ENCODE results near the gene TP53. TPM values are rescaled to one million over a fixed set of nuclear protein-coding genes. Genes with fewer than 3 reads are reported as not detected.
"Not testable (repeated sequence)": the region's sequence is repeated elsewhere in the genome, so short reads cannot be mapped to it uniquely, and the experiment has no call there.

The TP53 gene
- total and polyA plus RNA-seq, 4 donors = 12.1 to 36.8 (median 24.8) TPM

- Histone ChIP-seq H3K36me3 (ENCODE audit: control insufficient read depth, insufficient read depth, low read length) (peaks cover 12% of the 10 kb centered on the region), H3K4me1 (ENCODE audit: control insufficient read depth, insufficient read depth, low read length) (peaks cover 17% of the 10 kb centered on the region)
- 96% methylated on average over 13 of the region's 16 CpGs for WGBS (ENCODE audit: insufficient coverage)
- not testable (repeated sequence) for H3K27ac ChIP-seq (ENCODE audit: low read depth, low read length); DNase-seq (ENCODE audit: low read depth in 4 of 6, low spot score in 6 of 6); H3K4me3 ChIP-seq (ENCODE audit: low read depth, low read length); H3K27me3 ChIP-seq (ENCODE audit: control insufficient read depth, insufficient read depth, low read length); H3K9me3 ChIP-seq (ENCODE audit: control insufficient read depth, insufficient read depth, low read length)
Observed at GRCh38 chr17:7625749-7626148, 61.5 kb downstream of the TP53 start.

GRCh38 chr17:7623661-7624060 is 63.6 kb downstream of the TP53 start:
- DNase-seq (ENCODE audit: low read depth in 4 of 6, low spot score in 6 of 6) = no peak
- 100% methylated on average over 1 of the region's 5 CpGs for WGBS (ENCODE audit: insufficient coverage)

GRCh38 chr17:7620835-7621234 is 66.5 kb downstream of the TP53 start:
- H3K36me3 ChIP-seq (ENCODE audit: control insufficient read depth, insufficient read depth, low read length) = peaks cover 4% of the 10 kb centered on the region
- 100% methylated on average over 4 of the region's 8 CpGs for WGBS (ENCODE audit: insufficient coverage)

More at GRCh38 chr17:7623661-7624060, 63.6 kb downstream of the TP53 start:
- Histone ChIP-seq H3K4me3 (ENCODE audit: low read depth, low read length) (no peak overlapping the region), H3K9me3 (ENCODE audit: control insufficient read depth, insufficient read depth, low read length) (no peaks in the 10 kb centered on the region), H3K4me1 (ENCODE audit: control insufficient read depth, insufficient read depth, low read length) (peaks cover 17% of the 10 kb centered on the region), H3K27me3 (ENCODE audit: control insufficient read depth, insufficient read depth, low read length) (no peaks in the 10 kb centered on the region), H3K36me3 (ENCODE audit: control insufficient read depth, insufficient read depth, low read length) (peaks cover 12% of the 10 kb centered on the region), H3K27ac (ENCODE audit: low read depth, low read length) (no peak overlapping the region)

GRCh38 chr17:7618608-7619007 is 68.7 kb downstream of the TP53 start:
- Histone ChIP-seq H3K36me3 (ENCODE audit: control insufficient read depth, insufficient read depth, low read length) (no peaks in the 10 kb centered on the region), H3K27me3 (ENCODE audit: control insufficient read depth, insufficient read depth, low read length) (no peaks in the 10 kb centered on the region), H3K4me1 (ENCODE audit: control insufficient read depth, insufficient read depth, low read length) (peaks cover 4% of the 10 kb centered on the region), H3K9me3 (ENCODE audit: control insufficient read depth, insufficient read depth, low read length) (no peaks in the 10 kb centered on the region), H3K27ac (ENCODE audit: low read depth, low read length) (no peak overlapping the region), H3K4me3 (ENCODE audit: low read depth, low read length) (no peak overlapping the region)
- DNase-seq (ENCODE audit: low read depth in 4 of 6, low spot score in 6 of 6) = no peak
- 88% methylated on average over 2 of the region's 5 CpGs for WGBS (ENCODE audit: insufficient coverage)

More at GRCh38 chr17:7620835-7621234, 66.5 kb downstream of the TP53 start:
- DNase-seq (ENCODE audit: low read depth in 4 of 6, low spot score in 6 of 6) = no peak
- H3K4me3 ChIP-seq (ENCODE audit: low read depth, low read length) = no peak overlapping the region
- no peaks in the 10 kb centered on the region for H3K27me3 ChIP-seq (ENCODE audit: control insufficient read depth, insufficient read depth, low read length)
- H3K4me1 ChIP-seq (ENCODE audit: control insufficient read depth, insufficient read depth, low read length) = no peaks in the 10 kb centered on the region
- no peak overlapping the region for H3K27ac ChIP-seq (ENCODE audit: low read depth, low read length)
- no peaks in the 10 kb centered on the region for H3K9me3 ChIP-seq (ENCODE audit: control insufficient read depth, insufficient read depth, low read length)

Other genes starting within 250 kb of the TP53 start
- 10 to 100 TPM; 11.2 to 25.7 TPM for gene FGF11, start 248.0 kb downstream of the TP53 start, total RNA-seq
- 10 to 100 TPM; 32.8 to 42.2 TPM for gene FGF11, start 248.0 kb downstream of the TP53 start, polyA plus RNA-seq (ENCODE audit: insufficient read length in 2 of 2)
- 10 to 100 TPM; 19.1 to 25.9 TPM for gene CHRNB1, start 242.4 kb downstream of the TP53 start, total RNA-seq
- 10 to 100 TPM; 20.9 TPM for gene CHRNB1, start 242.4 kb downstream of the TP53 start, polyA plus RNA-seq (ENCODE audit: insufficient read length in 2 of 2)
- 10 to 100 TPM; 19.8 to 32.6 TPM for gene ZBTB4, start 207.9 kb downstream of the TP53 start, total RNA-seq
- 10 to 100 TPM; 59.6 to 60.6 TPM for gene ZBTB4, start 207.9 kb downstream of the TP53 start, polyA plus RNA-seq (ENCODE audit: insufficient read length in 2 of 2)
- not detected for gene SLC35G6, start 206.0 kb downstream of the TP53 start, total RNA-seq
- gene SLC35G6, start 206.0 kb downstream of the TP53 start, polyA plus RNA-seq (ENCODE audit: insufficient read length in 2 of 2) = 1 to 10 TPM in 1 of 2 donors, under 1 TPM in 1; 0.40 to 1.4 TPM
- 10 to 100 TPM; 50.3 to 61.9 TPM for gene POLR2A, start 203.1 kb downstream of the TP53 start, total RNA-seq
- gene POLR2A, start 203.1 kb downstream of the TP53 start, polyA plus RNA-seq (ENCODE audit: insufficient read length in 2 of 2) = 10 to 100 TPM; 90.9 to 92.7 TPM
- gene TNFSF12, start 138.4 kb downstream of the TP53 start, total RNA-seq = 10 to 100 TPM in 1 of 2 donors, 1 to 10 TPM in 1; 5.6 to 15.5 TPM
- 10 to 100 TPM; 23.5 to 31.4 TPM for gene TNFSF12, start 138.4 kb downstream of the TP53 start, polyA plus RNA-seq (ENCODE audit: insufficient read length in 2 of 2)
- 1 to 10 TPM; 1.8 to 4.9 TPM for gene TNFSF13, start 128.7 kb downstream of the TP53 start, total RNA-seq
- gene TNFSF13, start 128.7 kb downstream of the TP53 start, polyA plus RNA-seq (ENCODE audit: insufficient read length in 2 of 2) = 1 to 10 TPM; 4.2 to 4.5 TPM
- gene SENP3, start 125.6 kb downstream of the TP53 start, total RNA-seq = 10 to 100 TPM; 50.1 to 71.5 TPM
- 10 to 100 TPM; 64.2 TPM for gene SENP3, start 125.6 kb downstream of the TP53 start, polyA plus RNA-seq (ENCODE audit: insufficient read length in 2 of 2)
- gene CD68, start 107.9 kb downstream of the TP53 start, total RNA-seq = 10 to 100 TPM; 13.3 to 44.6 TPM
- 10 to 100 TPM; 48.9 to 52.1 TPM for gene CD68, start 107.9 kb downstream of the TP53 start, polyA plus RNA-seq (ENCODE audit: insufficient read length in 2 of 2)
- gene MPDU1, start 103.6 kb downstream of the TP53 start, total RNA-seq = 10 to 100 TPM; 41.2 to 77.3 TPM
- 10 to 100 TPM; 92.6 to 96.7 TPM for gene MPDU1, start 103.6 kb downstream of the TP53 start, polyA plus RNA-seq (ENCODE audit: insufficient read length in 2 of 2)
- 1 to 10 TPM; 1.2 to 6.8 TPM for gene SOX15, start 97.4 kb downstream of the TP53 start, total RNA-seq
- gene SOX15, start 97.4 kb downstream of the TP53 start, polyA plus RNA-seq (ENCODE audit: insufficient read length in 2 of 2) = 10 to 100 TPM; 15.2 to 17.2 TPM
- gene FXR2, start 72.6 kb downstream of the TP53 start, total RNA-seq = 10 to 100 TPM; 35.4 to 59.3 TPM
- 10 to 100 TPM; 54.1 to 66.8 TPM for gene FXR2, start 72.6 kb downstream of the TP53 start, polyA plus RNA-seq (ENCODE audit: insufficient read length in 2 of 2)
- 100 to 1,000 TPM in 1 of 2 donors, 10 to 100 TPM in 1; 33.5 to 124 TPM for gene SAT2, start 59.7 kb downstream of the TP53 start, total RNA-seq
- 100 to 1,000 TPM in 1 of 2 donors, 10 to 100 TPM in 1; 97.8 to 108 TPM for gene SAT2, start 59.7 kb downstream of the TP53 start, polyA plus RNA-seq (ENCODE audit: insufficient read length in 2 of 2)
- gene SHBG, start 57.4 kb downstream of the TP53 start, total RNA-seq = 1 to 10 TPM in 1 of 2 donors, under 1 TPM in 1; 0.20 to 1.5 TPM
- 1 to 10 TPM; 1.0 to 2.7 TPM for gene SHBG, start 57.4 kb downstream of the TP53 start, polyA plus RNA-seq (ENCODE audit: insufficient read length in 2 of 2)
- gene ATP1B2, start 36.6 kb downstream of the TP53 start, total RNA-seq = 10 to 100 TPM; 29.1 to 46.7 TPM
- gene ATP1B2, start 36.6 kb downstream of the TP53 start, polyA plus RNA-seq (ENCODE audit: insufficient read length in 2 of 2) = 100 to 1,000 TPM; 301 to 332 TPM
- gene WRAP53, start 987 bp upstream of the TP53 start, total RNA-seq = 10 to 100 TPM in 1 of 2 donors, 1 to 10 TPM in 1; 4.9 to 13.4 TPM
- gene WRAP53, start 987 bp upstream of the TP53 start, polyA plus RNA-seq (ENCODE audit: insufficient read length in 2 of 2) = 10 to 100 TPM; 17.7 to 17.9 TPM
- 10 to 100 TPM; 18.7 to 39.9 TPM for gene EFNB3, start 17.7 kb upstream of the TP53 start, total RNA-seq
- 100 to 1,000 TPM; 205 to 243 TPM for gene EFNB3, start 17.7 kb upstream of the TP53 start, polyA plus RNA-seq (ENCODE audit: insufficient read length in 2 of 2)
- gene DNAH2, start 30.3 kb upstream of the TP53 start, total RNA-seq = 1 to 10 TPM; 1.3 to 2.8 TPM
- 1 to 10 TPM; 3.1 to 3.2 TPM for gene DNAH2, start 30.3 kb upstream of the TP53 start, polyA plus RNA-seq (ENCODE audit: insufficient read length in 2 of 2)
- gene KDM6B, start 146.7 kb upstream of the TP53 start, total RNA-seq = 10 to 100 TPM in 1 of 2 donors, 1 to 10 TPM in 1; 9.6 to 11.2 TPM
- gene KDM6B, start 146.7 kb upstream of the TP53 start, polyA plus RNA-seq (ENCODE audit: insufficient read length in 2 of 2) = 10 to 100 TPM; 29.8 to 34.0 TPM
- gene TMEM88, start 167.6 kb upstream of the TP53 start, total RNA-seq = 10 to 100 TPM in 1 of 2 donors, 1 to 10 TPM in 1; 2.7 to 27.6 TPM
- 10 to 100 TPM; 12.1 to 15.0 TPM for gene TMEM88, start 167.6 kb upstream of the TP53 start, polyA plus RNA-seq (ENCODE audit: insufficient read length in 2 of 2)
- 100 to 1,000 TPM in 1 of 2 donors, 10 to 100 TPM in 1; 46.4 to 167 TPM for gene NAA38, start 170.1 kb upstream of the TP53 start, total RNA-seq
- gene NAA38, start 170.1 kb upstream of the TP53 start, polyA plus RNA-seq (ENCODE audit: insufficient read length in 2 of 2) = 100 to 1,000 TPM; 103 to 105 TPM
- gene CYB5D1, start 170.5 kb upstream of the TP53 start, total RNA-seq = 10 to 100 TPM in 1 of 2 donors, 1 to 10 TPM in 1; 8.2 to 21.9 TPM
- gene CYB5D1, start 170.5 kb upstream of the TP53 start, polyA plus RNA-seq (ENCODE audit: insufficient read length in 2 of 2) = 10 to 100 TPM; 20.1 to 21.0 TPM
- 100 to 1,000 TPM in 1 of 2 donors, 10 to 100 TPM in 1; 87.0 to 100 TPM for gene CHD3, start 201.3 kb upstream of the TP53 start, total RNA-seq
- 100 to 1,000 TPM; 154 to 188 TPM for gene CHD3, start 201.3 kb upstream of the TP53 start, polyA plus RNA-seq (ENCODE audit: insufficient read length in 2 of 2)
- gene RNF227, start 228.8 kb upstream of the TP53 start, total RNA-seq = 1 to 10 TPM; 3.8 to 4.7 TPM
- gene RNF227, start 228.8 kb upstream of the TP53 start, polyA plus RNA-seq (ENCODE audit: insufficient read length in 2 of 2) = 1 to 10 TPM; 6.0 to 6.7 TPM
- 1 to 10 TPM; 3.2 to 4.8 TPM for gene KCNAB3, start 242.4 kb upstream of the TP53 start, total RNA-seq
- 10 to 100 TPM; 25.9 to 33.6 TPM for gene KCNAB3, start 242.4 kb upstream of the TP53 start, polyA plus RNA-seq (ENCODE audit: insufficient read length in 2 of 2)
- 10 to 100 TPM; 21.5 to 31.5 TPM for gene TRAPPC1, start 244.5 kb upstream of the TP53 start, total RNA-seq
- gene TRAPPC1, start 244.5 kb upstream of the TP53 start, polyA plus RNA-seq (ENCODE audit: insufficient read length in 2 of 2) = 100 to 1,000 TPM; 170 to 177 TPM
- gene CNTROB, start 244.7 kb upstream of the TP53 start, total RNA-seq = 10 to 100 TPM; 14.4 to 25.9 TPM
- 10 to 100 TPM; 45.1 to 59.5 TPM for gene CNTROB, start 244.7 kb upstream of the TP53 start, polyA plus RNA-seq (ENCODE audit: insufficient read length in 2 of 2)

Measured in spinal cord (tissue), 10 donors.